Measurements from ENCODE around the gene SP140.

Gene SP140

DNA sequence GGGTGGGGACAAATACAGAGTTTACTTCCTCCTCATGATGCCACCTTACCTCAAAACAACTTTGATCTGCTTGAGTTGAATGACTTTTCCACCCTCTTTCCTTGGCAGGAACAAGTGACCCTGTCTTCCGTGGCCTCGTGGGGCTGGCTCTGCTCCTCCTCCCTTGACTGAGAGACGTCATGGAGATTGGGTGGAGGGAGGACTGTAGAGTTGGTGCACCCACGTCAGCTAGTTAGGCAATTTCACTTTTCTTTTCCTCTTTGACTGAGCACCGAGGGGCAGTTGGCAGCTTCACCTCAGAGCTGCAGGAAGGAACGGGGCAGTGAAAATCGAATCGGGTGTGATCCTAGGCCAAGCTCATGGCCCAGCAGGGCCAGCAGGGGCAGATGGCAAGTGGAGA, at the start of gene SP140:
Gene SP140, plus strand, starts transcription at position 251 of the 400 bp plus-strand sequence. Its CDS starts 109 bp downstream, at position 360.
- no peak for DNase-seq (ENCODE audit: low read depth, low spot score)
- TF ChIP-seq YY1 (IDR thresholded peaks at IDR 0.05; ENCODE audit: insufficient read depth, insufficient read length) (no peak), ZNF274 (IDR thresholded peaks at IDR 0.05; ENCODE audit: low read depth, low read length) (no peak), SUZ12 (IDR thresholded peaks at IDR 0.05; ENCODE audit: extremely low read depth, insufficient read depth, insufficient read length) (no peak)
- Histone ChIP-seq H3K36me3 (ENCODE audit: insufficient read depth, insufficient read length, low read length) (no peaks in the 10 kb centered on the region), H3K4me1 (ENCODE audit: insufficient read depth, insufficient read length) (no peaks in the 10 kb centered on the region), H3K9me3 (ENCODE audit: insufficient read depth, low read length) (no peaks in the 10 kb centered on the region), H3K4me3 (ENCODE audit: insufficient read length, low read depth) (no peak within 1 kb of the TSS), H3K27me3 (ENCODE audit: insufficient read depth, insufficient read length) (no peaks in the 10 kb centered on the region), H3K9ac (ENCODE audit: insufficient read length, low read depth) (no peak within 1 kb of the TSS)

DNA sequence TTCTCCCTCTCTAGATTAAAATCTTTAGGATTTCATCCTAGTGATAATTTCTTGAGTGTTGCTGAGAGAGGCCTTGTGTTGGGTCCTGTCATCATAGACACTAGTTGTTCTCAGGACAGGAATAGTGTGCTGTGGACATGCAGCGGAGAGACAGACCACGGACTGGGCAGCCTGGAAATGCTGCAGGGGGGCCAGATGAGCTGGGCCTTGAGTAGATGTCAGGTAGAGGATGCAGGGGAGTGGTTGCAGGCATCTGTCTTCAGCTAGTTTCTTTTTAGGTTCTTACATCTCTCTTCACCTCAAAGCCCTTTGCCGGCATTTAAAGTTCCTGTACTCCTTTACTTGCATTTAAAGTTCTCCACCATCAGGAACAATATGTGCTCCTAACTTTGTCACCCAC, 48.5 kb upstream of the SP140 start:
- Histone ChIP-seq H3K36me3 (ENCODE audit: insufficient read depth, insufficient read length, low read length) (no peaks in the 10 kb centered on the region), H3K4me3 (ENCODE audit: insufficient read length, low read depth) (no peak overlapping the region), H3K9me3 (ENCODE audit: insufficient read depth, low read length) (no peaks in the 10 kb centered on the region), H3K27me3 (ENCODE audit: insufficient read depth, insufficient read length) (no peaks in the 10 kb centered on the region), H3K9ac (ENCODE audit: insufficient read length, low read depth) (no peak overlapping the region), H3K4me1 (ENCODE audit: insufficient read depth, insufficient read length) (peaks cover 6% of the 10 kb centered on the region)
- TF ChIP-seq ZNF274 (IDR thresholded peaks at IDR 0.05; ENCODE audit: low read depth, low read length) (no peak), YY1 (IDR thresholded peaks at IDR 0.05; ENCODE audit: insufficient read depth, insufficient read length) (no peak), SUZ12 (IDR thresholded peaks at IDR 0.05; ENCODE audit: extremely low read depth, insufficient read depth, insufficient read length) (no peak)
- DNase-seq (ENCODE audit: low read depth, low spot score), result no peak

DNA sequence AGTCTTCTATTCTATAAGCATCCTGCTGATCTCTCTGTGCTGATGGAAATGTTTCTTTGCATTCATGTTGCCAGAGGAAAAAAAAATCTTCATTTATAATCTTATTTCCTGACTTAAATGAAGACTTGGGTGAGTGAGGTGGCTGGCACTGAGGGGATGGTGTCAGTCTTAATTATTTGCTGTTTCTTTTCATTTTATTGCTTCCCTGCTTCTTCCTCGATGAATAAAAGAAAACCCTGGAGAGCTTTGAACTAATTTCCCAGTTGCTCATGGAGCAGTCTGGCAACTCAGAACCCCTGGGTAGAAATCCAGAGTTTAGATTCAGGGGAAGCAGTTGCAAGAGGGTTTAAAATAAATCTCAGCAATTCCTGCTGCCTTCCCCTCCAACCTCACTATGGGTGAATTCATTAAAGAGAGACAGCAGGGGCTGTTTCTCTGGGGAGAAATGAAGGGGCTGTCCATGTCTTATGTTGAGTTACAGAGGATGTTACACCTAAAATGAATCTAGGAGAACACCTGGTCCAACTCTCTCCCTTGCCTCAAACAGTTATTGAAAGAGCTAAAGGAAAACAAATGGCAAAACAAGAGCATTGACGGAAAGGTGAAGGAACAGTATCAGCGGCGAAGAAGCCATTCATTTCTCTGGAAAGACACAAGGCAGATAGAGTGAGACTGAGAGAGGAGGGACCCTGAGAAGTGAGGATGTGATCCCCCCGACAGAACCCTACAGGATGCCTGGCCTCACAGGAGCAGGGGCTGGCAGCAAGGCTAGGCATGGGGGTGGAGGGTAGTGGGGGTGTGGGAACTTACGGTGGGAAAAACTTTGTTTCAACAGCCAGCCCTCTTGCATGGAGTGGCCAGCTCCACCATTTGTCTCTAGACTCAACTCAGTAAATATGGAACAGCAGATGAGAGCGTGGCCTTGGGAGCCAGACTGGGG, 46.7 kb upstream of the SP140 start:
- H3K4me1 ChIP-seq (ENCODE audit: insufficient read depth, insufficient read length), result peaks cover 6% of the 10 kb centered on the region
- TF ChIP-seq ZNF274 (IDR thresholded peaks at IDR 0.05; ENCODE audit: low read depth, low read length) (no peak), SUZ12 (IDR thresholded peaks at IDR 0.05; ENCODE audit: extremely low read depth, insufficient read depth, insufficient read length) (no peak), YY1 (IDR thresholded peaks at IDR 0.05; ENCODE audit: insufficient read depth, insufficient read length) (no peak)
- DNase-seq (ENCODE audit: low read depth, low spot score), result no peak
- no peak overlapping the region for H3K4me3 ChIP-seq (ENCODE audit: insufficient read length, low read depth)
- H3K27me3 ChIP-seq (ENCODE audit: insufficient read depth, insufficient read length), result no peaks in the 10 kb centered on the region
- H3K9me3 ChIP-seq (ENCODE audit: insufficient read depth, low read length), result no peaks in the 10 kb centered on the region
- H3K9ac ChIP-seq (ENCODE audit: insufficient read length, low read depth), result no peak overlapping the region
- H3K36me3 ChIP-seq (ENCODE audit: insufficient read depth, insufficient read length, low read length), result no peaks in the 10 kb centered on the region

- no peaks in the 10 kb centered on the region for H3K36me3 ChIP-seq (ENCODE audit: insufficient read depth, insufficient read length, low read length)
Measured at GRCh38 chr2:230179907-230180306, 45.6 kb upstream of the SP140 start.

DNA sequence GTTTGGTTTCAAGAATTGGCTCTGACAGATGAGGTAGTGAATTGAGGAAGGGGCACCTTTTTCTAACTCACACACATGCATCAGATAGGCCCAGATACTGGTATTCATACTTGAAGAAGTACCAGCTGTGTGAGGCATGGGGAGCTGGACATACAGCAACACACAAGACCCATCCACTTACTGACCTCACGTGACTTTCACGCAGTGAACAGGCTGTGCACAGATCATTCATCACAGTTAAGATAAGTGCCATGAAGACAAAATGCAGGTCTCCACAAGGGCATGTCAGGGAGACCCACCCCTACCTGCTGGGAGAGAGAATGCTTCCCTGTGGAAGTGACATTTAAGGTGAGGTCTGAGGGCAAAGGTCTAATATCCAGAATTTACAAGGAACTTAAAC, 44.3 kb upstream of the SP140 start:
- DNase-seq (ENCODE audit: low read depth, low spot score), result no peak
- Histone ChIP-seq H3K36me3 (ENCODE audit: insufficient read depth, insufficient read length, low read length) (no peaks in the 10 kb centered on the region), H3K4me3 (ENCODE audit: insufficient read length, low read depth) (no peak overlapping the region), H3K9ac (ENCODE audit: insufficient read length, low read depth) (no peak overlapping the region), H3K27me3 (ENCODE audit: insufficient read depth, insufficient read length) (no peaks in the 10 kb centered on the region), H3K9me3 (ENCODE audit: insufficient read depth, low read length) (no peaks in the 10 kb centered on the region), H3K4me1 (ENCODE audit: insufficient read depth, insufficient read length) (peaks cover 6% of the 10 kb centered on the region)
- no peak for TF ChIP-seq ZNF274 (IDR thresholded peaks at IDR 0.05; ENCODE audit: low read depth, low read length)

More at GRCh38 chr2:230179907-230180306, 45.6 kb upstream of the SP140 start:
- peaks cover 6% of the 10 kb centered on the region for H3K4me1 ChIP-seq (ENCODE audit: insufficient read depth, insufficient read length)
- no peak overlapping the region for H3K9ac ChIP-seq (ENCODE audit: insufficient read length, low read depth)
- H3K27me3 ChIP-seq (ENCODE audit: insufficient read depth, insufficient read length), result no peaks in the 10 kb centered on the region
- H3K9me3 ChIP-seq (ENCODE audit: insufficient read depth, low read length), result no peaks in the 10 kb centered on the region
- TF ChIP-seq YY1 (IDR thresholded peaks at IDR 0.05; ENCODE audit: insufficient read depth, insufficient read length), result no peak
- TF ChIP-seq ZNF274 (IDR thresholded peaks at IDR 0.05; ENCODE audit: low read depth, low read length), result no peak
- TF ChIP-seq SUZ12 (IDR thresholded peaks at IDR 0.05; ENCODE audit: extremely low read depth, insufficient read depth, insufficient read length), result no peak
- H3K4me3 ChIP-seq (ENCODE audit: insufficient read length, low read depth), result no peak overlapping the region
- DNase-seq (ENCODE audit: low read depth, low spot score), result peak; percentile 16

- Histone ChIP-seq H3K4me1 (ENCODE audit: insufficient read depth, insufficient read length) (peaks cover 2% of the 10 kb centered on the region), H3K9ac (ENCODE audit: insufficient read length, low read depth) (no peak overlapping the region), H3K36me3 (ENCODE audit: insufficient read depth, insufficient read length, low read length) (no peaks in the 10 kb centered on the region), H3K4me3 (ENCODE audit: insufficient read length, low read depth) (no peak overlapping the region), H3K9me3 (ENCODE audit: insufficient read depth, low read length) (no peaks in the 10 kb centered on the region), H3K27me3 (ENCODE audit: insufficient read depth, insufficient read length) (no peaks in the 10 kb centered on the region)
- TF ChIP-seq YY1 (IDR thresholded peaks at IDR 0.05; ENCODE audit: insufficient read depth, insufficient read length), result no peak
- TF ChIP-seq SUZ12 (IDR thresholded peaks at IDR 0.05; ENCODE audit: extremely low read depth, insufficient read depth, insufficient read length), result no peak
- no peak for TF ChIP-seq ZNF274 (IDR thresholded peaks at IDR 0.05; ENCODE audit: low read depth, low read length)
- DNase-seq (ENCODE audit: low read depth, low spot score), result no peak
Measured at GRCh38 chr2:230184727-230185578, 40.6 kb upstream of the SP140 start.

All from NT2/D1 (cell line).